Measurements from ENCODE around the gene PCDHGA2. TPM values are rescaled to one million over a fixed set of nuclear protein-coding genes. Genes with fewer than 3 reads are reported as not detected.
"Not testable (repeated sequence)": the region's sequence is repeated elsewhere in the genome, so short reads cannot be mapped to it uniquely, and the experiment has no call there.

Gene PCDHGA2
- total and polyA plus RNA-seq, 2 experiments from 2014 or later: 4.3 to 7.3 TPM

DNA sequence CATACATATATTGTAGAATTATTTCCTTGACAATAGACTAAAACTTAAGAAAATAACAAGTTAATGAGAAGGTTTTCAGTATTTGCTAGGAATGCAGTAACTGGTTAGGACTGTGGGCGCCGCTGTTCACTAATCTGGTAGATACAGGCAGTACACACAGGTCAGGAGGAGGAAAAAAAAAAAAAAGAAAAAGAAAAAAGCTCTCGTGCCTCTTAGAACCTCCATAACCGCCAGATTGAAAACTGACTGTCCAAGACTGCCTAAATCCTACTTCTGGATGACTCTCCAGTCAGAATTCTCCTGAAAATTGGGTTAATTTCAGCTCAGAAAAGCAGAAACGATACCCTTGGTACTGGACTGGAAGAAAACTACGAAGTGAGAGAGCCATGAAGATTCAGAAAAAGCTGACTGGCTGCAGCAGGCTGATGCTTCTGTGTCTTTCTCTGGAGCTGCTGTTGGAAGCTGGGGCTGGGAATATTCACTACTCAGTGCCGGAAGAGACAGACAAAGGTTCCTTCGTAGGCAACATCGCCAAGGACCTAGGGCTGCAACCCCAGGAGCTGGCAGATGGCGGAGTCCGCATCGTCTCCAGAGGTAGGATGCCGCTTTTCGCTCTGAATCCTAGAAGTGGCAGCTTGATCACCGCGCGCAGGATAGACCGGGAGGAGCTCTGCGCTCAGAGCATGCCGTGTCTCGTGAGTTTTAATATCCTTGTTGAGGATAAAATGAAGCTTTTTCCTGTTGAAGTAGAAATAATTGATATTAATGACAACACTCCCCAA, 8.1 kb upstream of the PCDHGA2 start, which contains the start of gene PCDHGA1:
Gene PCDHGA1, plus strand, starts transcription at position 216 of the 782 bp plus-strand sequence.
- DNase-seq: peak; percentile 86
- 30 to 42% methylated on average over 21 of the region's 21 CpGs for WGBS, 2 experiments (ENCODE audit: low coverage in 1 of 2, low lambda C conversion rate in 2 of 2, missing lambda C conversion rate in 2 of 2)
- Histone ChIP-seq H3K79me2 (ENCODE audit: insufficient read depth) (no peaks in the 10 kb centered on the region), H3K27ac (peak within 1 kb of the TSS; percentile 46), H3K4me1 (ENCODE audit: insufficient read depth) (no peaks in the 10 kb centered on the region), H4K20me1 (ENCODE audit: insufficient read depth) (no peaks in the 10 kb centered on the region), H3K9me2 (ENCODE audit: insufficient read depth) (no peaks in the 10 kb centered on the region), H3K36me3 (ENCODE audit: low read depth) (no peaks in the 10 kb centered on the region), H3F3A (ENCODE audit: insufficient read depth) (no peaks in the 10 kb centered on the region), H3K9ac (peak within 1 kb of the TSS; percentile 75), H3K9me3 (ENCODE audit: low read depth) (no peaks in the 10 kb centered on the region), H3K27me3 (replicated peaks; ENCODE audit: insufficient read depth) (no peaks in the 10 kb centered on the region), H3K4me2 (ENCODE audit: unreplicated experiment) (peak within 1 kb of the TSS; percentile 86), H3K4me3 (peak within 1 kb of the TSS; percentile 80), H2AFZ (peak within 1 kb of the TSS; percentile 96)
- in situ Hi-C loops (cut with MboI): loop anchor here (10.0 kb wide), 1 partner anchor 234 kb away; no protein-coding TSS in a partner anchor
- TF ChIP-seq EZH2phosphoT487 (IDR thresholded peaks at IDR 0.05; ENCODE audit: insufficient read depth, low read depth) (no peak), EZH2 (IDR thresholded peaks at IDR 0.05; ENCODE audit: insufficient read depth, poor library complexity, severe bottlenecking) (no peak)

DNA sequence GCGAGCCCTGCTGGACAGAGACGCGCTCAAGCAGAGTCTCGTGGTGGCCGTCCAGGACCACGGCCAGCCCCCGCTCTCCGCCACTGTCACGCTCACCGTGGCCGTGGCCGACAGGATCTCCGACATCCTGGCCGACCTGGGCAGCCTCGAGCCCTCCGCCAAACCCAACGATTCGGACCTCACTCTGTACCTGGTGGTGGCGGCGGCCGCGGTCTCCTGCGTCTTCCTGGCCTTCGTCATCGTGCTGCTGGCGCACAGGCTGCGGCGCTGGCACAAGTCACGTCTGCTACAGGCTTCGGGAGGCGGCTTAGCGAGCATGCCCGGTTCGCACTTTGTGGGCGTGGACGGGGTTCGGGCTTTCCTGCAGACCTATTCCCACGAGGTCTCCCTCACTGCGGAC, 6.0 kb upstream of the PCDHGA2 start:
- H4K20me1 ChIP-seq (ENCODE audit: insufficient read depth); H3K9ac ChIP-seq; H3K4me3 ChIP-seq; H3K27me3 ChIP-seq (replicated peaks; ENCODE audit: insufficient read depth); DNase-seq; H3K9me3 ChIP-seq (ENCODE audit: low read depth); H3K79me2 ChIP-seq (ENCODE audit: insufficient read depth); H3K9me2 ChIP-seq (ENCODE audit: insufficient read depth); H2AFZ ChIP-seq; H3K4me1 ChIP-seq (ENCODE audit: insufficient read depth); H3F3A ChIP-seq (ENCODE audit: insufficient read depth); H3K36me3 ChIP-seq (ENCODE audit: low read depth); H3K27ac ChIP-seq; H3K4me2 ChIP-seq (ENCODE audit: unreplicated experiment): not testable (repeated sequence)
- in situ Hi-C loops (cut with MboI): loop anchor here (10.0 kb wide), 1 partner anchor 232 kb away; no protein-coding TSS in a partner anchor
- WGBS, 2 experiments (ENCODE audit: low coverage in 1 of 2, low lambda C conversion rate in 2 of 2, missing lambda C conversion rate in 2 of 2): 49 to 51% methylated on average over 29 to 39 of the region's 39 CpGs

DNA sequence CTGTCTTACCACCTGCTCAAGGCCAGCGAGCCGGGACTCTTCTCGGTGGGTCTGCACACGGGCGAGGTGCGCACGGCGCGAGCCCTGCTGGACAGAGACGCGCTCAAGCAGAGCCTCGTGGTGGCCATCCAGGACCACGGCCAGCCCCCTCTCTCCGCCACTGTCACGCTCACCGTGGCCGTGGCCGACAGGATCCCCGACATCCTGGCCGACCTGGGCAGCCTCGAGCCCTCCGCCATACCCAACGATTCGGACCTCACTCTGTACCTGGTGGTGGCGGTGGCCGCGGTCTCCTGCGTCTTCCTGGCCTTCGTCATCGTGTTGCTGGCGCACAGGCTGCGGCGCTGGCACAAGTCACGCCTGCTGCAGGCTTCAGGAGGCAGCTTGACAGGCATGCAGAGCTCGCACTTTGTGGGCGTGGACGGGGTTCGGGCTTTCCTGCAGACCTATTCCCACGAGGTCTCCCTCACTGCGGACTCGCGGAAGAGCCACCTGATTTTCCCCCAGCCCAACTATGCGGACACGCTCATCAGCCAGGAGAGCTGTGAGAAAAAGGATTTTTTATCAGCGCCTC, 2.3 kb downstream of the PCDHGA2 start:
- H3K9me2 ChIP-seq (ENCODE audit: insufficient read depth); H3K4me3 ChIP-seq; in situ Hi-C loops (cut with MboI); H3K27me3 ChIP-seq (replicated peaks; ENCODE audit: insufficient read depth); H3K4me1 ChIP-seq (ENCODE audit: insufficient read depth); H3K36me3 ChIP-seq (ENCODE audit: low read depth); H4K20me1 ChIP-seq (ENCODE audit: insufficient read depth); H3K79me2 ChIP-seq (ENCODE audit: insufficient read depth); H3K27ac ChIP-seq; H3F3A ChIP-seq (ENCODE audit: insufficient read depth); H3K4me2 ChIP-seq (ENCODE audit: unreplicated experiment); H2AFZ ChIP-seq; DNase-seq; H3K9ac ChIP-seq; H3K9me3 ChIP-seq (ENCODE audit: low read depth): not testable (repeated sequence)
- WGBS, 2 experiments (ENCODE audit: low coverage in 1 of 2, low lambda C conversion rate in 2 of 2, missing lambda C conversion rate in 2 of 2): 53 to 60% methylated on average over 30 to 34 of the region's 45 CpGs

DNA sequence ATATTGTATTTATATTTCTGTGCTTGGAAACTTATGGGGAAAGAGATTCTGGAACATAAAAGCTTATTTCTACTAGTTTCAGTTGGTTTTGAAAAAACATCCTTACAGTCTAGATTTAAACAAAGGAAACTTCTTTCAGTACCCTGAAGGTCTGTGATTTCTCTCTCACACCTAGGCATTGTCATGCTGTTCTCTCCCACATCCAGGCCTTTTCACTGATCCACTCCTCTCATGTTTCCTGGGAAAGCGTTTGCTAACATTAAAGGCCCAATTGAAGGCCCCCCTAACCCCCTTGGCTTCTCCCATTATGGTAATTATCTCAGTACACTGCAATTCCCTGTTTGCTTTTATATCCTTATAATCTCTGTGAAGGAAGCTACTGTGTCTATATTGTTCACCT, 4.2 kb downstream of the PCDHGA2 start:
- Histone ChIP-seq H3F3A (ENCODE audit: insufficient read depth) (no peaks in the 10 kb centered on the region), H4K20me1 (ENCODE audit: insufficient read depth) (no peaks in the 10 kb centered on the region), H3K36me3 (ENCODE audit: low read depth) (no peaks in the 10 kb centered on the region), H3K4me2 (ENCODE audit: unreplicated experiment) (no peak overlapping the region), H3K9me3 (ENCODE audit: low read depth) (no peaks in the 10 kb centered on the region), H3K4me1 (ENCODE audit: insufficient read depth) (no peaks in the 10 kb centered on the region), H3K27ac (no peak overlapping the region), H3K9ac (no peak overlapping the region), H3K9me2 (ENCODE audit: insufficient read depth) (no peaks in the 10 kb centered on the region), H3K27me3 (replicated peaks; ENCODE audit: insufficient read depth) (no peaks in the 10 kb centered on the region), H3K4me3 (0 out of 2 replicates have a peak overlapping the region, but pooled peaks have one; percentile 4), H2AFZ (peak overlapping the region; percentile 70; the same call in 1 of the 2 replicates), H3K79me2 (ENCODE audit: insufficient read depth) (no peaks in the 10 kb centered on the region)
- TF ChIP-seq EZH2phosphoT487 (IDR thresholded peaks at IDR 0.05; ENCODE audit: insufficient read depth, low read depth): no peak
- TF ChIP-seq EZH2 (IDR thresholded peaks at IDR 0.05; ENCODE audit: insufficient read depth, poor library complexity, severe bottlenecking): no peak
- DNase-seq: no peak
- WGBS, 2 experiments (ENCODE audit: low coverage in 1 of 2, low lambda C conversion rate in 2 of 2, missing lambda C conversion rate in 2 of 2): 5 to 7% methylated on average over 1 of the region's 1 CpG
- in situ Hi-C loops (cut with MboI): no loop called here

Data from GM23248 (cell line).